Measurements from ENCODE around the gene UBL4B. TPM values are rescaled to one million over a fixed set of nuclear protein-coding genes. Genes with fewer than 3 reads are reported as not detected.

The UBL4B gene
- total and polyA plus RNA-seq, 4 experiments from 2014 or later: not detected

GRCh38 chr1:110130113-110130591, 17.9 kb downstream of the UBL4B start:
- Mint-ChIP-seq H3K4me3 (no peak overlapping the region), H3K9me3 (peaks cover 0 to 14% (median 3%) of the 10 kb centered on the region in 8 donors), H3K27ac (no peak overlapping the region), H3K27me3 (peaks cover 32 to 34% of the 10 kb centered on the region in 2 donors), H3K4me1 (peaks cover 0 to 4% (median under 1%) of the 10 kb centered on the region in 4 donors), H3K36me3 (no peaks in the 10 kb centered on the region)
- Histone ChIP-seq H3K27me3 (ENCODE audit: insufficient read depth, low read length) (peaks cover 11% of the 10 kb centered on the region), H3K9me3 (ENCODE audit: control insufficient read depth in 1 of 2, low read length in 2 of 2) (no peaks in the 10 kb centered on the region), H3K36me3 (ENCODE audit: insufficient read depth, low read length) (no peaks in the 10 kb centered on the region), H3K27ac (ENCODE audit: low read depth, low read length) (no peak overlapping the region), H3K4me1 (ENCODE audit: insufficient read depth, low read length) (no peaks in the 10 kb centered on the region), H3K4me3 (ENCODE audit: low read length in 2 of 2) (no peak overlapping the region)
- POLR2A ChIA-PET (ENCODE audit: partially characterized antibody): no interaction called here
- CTCF ChIA-PET (ENCODE audit: partially characterized antibody): no interaction called here
- no peak for DNase-seq
- intact Hi-C loops (cut with micrococcal nuclease): no loop called here

DNA sequence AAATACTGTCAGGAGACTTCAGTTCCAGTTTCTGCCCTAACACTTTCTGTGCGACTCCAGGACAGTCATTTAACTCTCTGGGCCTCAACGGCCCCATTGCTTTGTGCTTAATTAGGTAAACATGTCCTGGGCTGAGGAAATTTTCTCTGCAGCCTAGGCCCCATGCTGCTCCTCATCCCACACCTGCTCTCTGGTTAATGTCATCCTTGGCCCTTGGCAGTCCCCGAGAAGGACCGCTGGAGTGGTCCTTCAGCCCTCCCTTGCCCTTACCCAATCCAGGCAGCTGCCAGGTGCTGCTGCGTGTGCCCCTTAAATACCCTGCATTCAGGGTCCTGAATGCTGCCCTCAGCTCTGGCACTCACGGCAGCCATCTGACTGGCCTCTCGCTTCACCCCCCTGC, 18.7 kb downstream of the UBL4B start:
- H3K4me1 ChIP-seq (ENCODE audit: insufficient read depth, low read length): no peaks in the 10 kb centered on the region
- ChIA-PET CTCF (ENCODE audit: partially characterized antibody) (interaction anchor here (0.9 kb wide), 1 partner anchor 14 kb away, joined by 3 read pairs; no protein-coding TSS in a partner anchor), POLR2A (ENCODE audit: partially characterized antibody) (no interaction called here)
- Mint-ChIP-seq H3K27ac (no peak overlapping the region), H3K9me3 (peaks cover 0 to 7% (median 2%) of the 10 kb centered on the region in 8 donors), H3K27me3 (peaks cover 31 to 42% of the 10 kb centered on the region in 2 donors), H3K36me3 (no peaks in the 10 kb centered on the region), H3K4me3 (no peak overlapping the region), H3K4me1 (peaks cover 0 to 4% (median under 1%) of the 10 kb centered on the region in 4 donors)
- no peak for DNase-seq
- no peaks in the 10 kb centered on the region for H3K9me3 ChIP-seq (ENCODE audit: control insufficient read depth in 1 of 2, low read length in 2 of 2)
- H3K27ac ChIP-seq (ENCODE audit: low read depth, low read length): no peak overlapping the region
- intact Hi-C loops (cut with micrococcal nuclease): no loop called here
- H3K27me3 ChIP-seq (ENCODE audit: insufficient read depth, low read length): peaks cover 11% of the 10 kb centered on the region
- no peak overlapping the region for H3K4me3 ChIP-seq (ENCODE audit: low read length in 2 of 2)
- no peaks in the 10 kb centered on the region for H3K36me3 ChIP-seq (ENCODE audit: insufficient read depth, low read length)

- Histone ChIP-seq H3K9me3 (ENCODE audit: control insufficient read depth in 1 of 2, low read length in 2 of 2) (no peaks in the 10 kb centered on the region), H3K4me3 (ENCODE audit: low read length in 2 of 2) (no peak overlapping the region), H3K27ac (ENCODE audit: low read depth, low read length) (no peak overlapping the region), H3K36me3 (ENCODE audit: insufficient read depth, low read length) (no peaks in the 10 kb centered on the region), H3K4me1 (ENCODE audit: insufficient read depth, low read length) (peaks cover 5% of the 10 kb centered on the region), H3K27me3 (ENCODE audit: insufficient read depth, low read length) (peaks cover 11% of the 10 kb centered on the region)
- CTCF ChIA-PET (ENCODE audit: partially characterized antibody): interaction anchor here (1.2 kb wide), 1 partner anchor 27 kb away, joined by 3 read pairs; no protein-coding TSS in a partner anchor
- Mint-ChIP-seq H3K4me1 (peaks cover 7 to 15% (median 11%) of the 10 kb centered on the region in 4 donors), H3K27me3 (peaks cover 41 to 46% of the 10 kb centered on the region in 2 donors), H3K4me3 (no peak overlapping the region), H3K36me3 (no peaks in the 10 kb centered on the region), H3K9me3 (no peaks in the 10 kb centered on the region), H3K27ac (no peak overlapping the region)
- POLR2A ChIA-PET (ENCODE audit: partially characterized antibody): no interaction called here
- DNase-seq: no peak
- intact Hi-C loops (cut with micrococcal nuclease): no loop called here
Measured at GRCh38 chr1:110132682-110133081, 20.4 kb downstream of the UBL4B start.

DNA sequence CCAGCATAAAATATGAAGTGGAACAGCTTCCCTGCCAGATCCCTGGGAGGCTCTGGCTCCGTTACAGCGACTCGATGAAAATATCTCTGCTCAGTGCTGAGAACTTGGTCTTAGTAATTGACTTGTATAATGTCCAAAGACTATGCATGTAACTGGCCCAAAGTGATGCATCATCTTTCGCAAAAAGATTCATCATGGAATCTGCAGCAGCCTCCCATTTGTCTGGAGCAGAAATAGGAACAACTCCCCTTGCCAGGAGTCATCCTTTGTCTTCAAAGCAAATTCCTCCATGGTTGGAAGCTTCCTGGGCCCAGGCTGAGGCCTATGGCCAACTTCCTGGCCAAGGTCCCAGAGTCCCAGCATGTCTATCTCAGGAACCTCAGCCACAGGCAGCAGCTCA, 21.2 kb downstream of the UBL4B start:
- ChIA-PET CTCF (ENCODE audit: partially characterized antibody) (interaction anchor here (1.8 kb wide), 1 partner anchor 9 kb away, joined by 6 read pairs; no protein-coding TSS in a partner anchor), POLR2A (ENCODE audit: partially characterized antibody) (no interaction called here)
- no peak for DNase-seq
- no peaks in the 10 kb centered on the region for H3K36me3 ChIP-seq (ENCODE audit: insufficient read depth, low read length)
- H3K9me3 ChIP-seq (ENCODE audit: control insufficient read depth in 1 of 2, low read length in 2 of 2): no peaks in the 10 kb centered on the region
- Mint-ChIP-seq H3K27me3 (peaks cover 40 to 49% of the 10 kb centered on the region in 2 donors), H3K9me3 (no peaks in the 10 kb centered on the region), H3K27ac (no peak overlapping the region), H3K4me3 (no peak overlapping the region), H3K4me1 (peaks cover 8 to 16% (median 12%) of the 10 kb centered on the region in 4 donors), H3K36me3 (no peaks in the 10 kb centered on the region)
- peaks cover 5% of the 10 kb centered on the region for H3K4me1 ChIP-seq (ENCODE audit: insufficient read depth, low read length)
- intact Hi-C loops (cut with micrococcal nuclease): no loop called here
- no peak overlapping the region for H3K4me3 ChIP-seq (ENCODE audit: low read length in 2 of 2)
- no peak overlapping the region for H3K27ac ChIP-seq (ENCODE audit: low read depth, low read length)
- H3K27me3 ChIP-seq (ENCODE audit: insufficient read depth, low read length): peaks cover 11% of the 10 kb centered on the region

DNA sequence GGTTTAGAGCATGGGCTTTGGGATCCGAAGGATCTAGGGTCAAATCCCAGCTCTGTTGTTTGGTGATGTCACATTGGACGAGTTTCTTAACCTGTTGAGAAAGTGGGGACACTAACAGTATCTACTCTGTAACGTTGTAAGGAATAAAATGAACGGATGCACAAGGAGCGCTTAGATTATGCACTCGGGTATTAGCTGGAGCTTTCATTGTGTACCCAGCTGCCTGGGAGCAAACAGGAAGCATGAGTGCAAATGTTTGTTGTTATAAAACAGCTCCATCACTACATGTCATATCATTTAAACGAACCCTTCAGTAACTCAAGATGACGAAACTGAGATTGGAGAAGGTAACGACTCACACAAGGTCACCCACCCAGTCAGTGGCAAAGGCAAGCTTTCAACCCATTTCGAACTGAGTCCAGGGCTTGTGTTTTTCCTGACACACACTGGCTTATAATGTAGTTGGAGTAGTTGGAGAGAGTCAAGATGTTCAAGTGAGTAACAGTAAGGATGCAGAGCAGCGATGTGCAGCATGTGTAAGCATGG, 21.9 kb downstream of the UBL4B start:
- H3K4me3 ChIP-seq (ENCODE audit: low read length in 2 of 2): no peak overlapping the region
- no peak overlapping the region for H3K4me3 Mint-ChIP-seq
- no peaks in the 10 kb centered on the region for H3K9me3 Mint-ChIP-seq
- H3K27me3 Mint-ChIP-seq: peaks cover 42 to 49% of the 10 kb centered on the region in 2 donors
- H3K4me1 ChIP-seq (ENCODE audit: insufficient read depth, low read length): peaks cover 5% of the 10 kb centered on the region
- no peaks in the 10 kb centered on the region for H3K36me3 Mint-ChIP-seq
- no peaks in the 10 kb centered on the region for H3K9me3 ChIP-seq (ENCODE audit: control insufficient read depth in 1 of 2, low read length in 2 of 2)
- H3K4me1 Mint-ChIP-seq: peaks cover 8 to 16% (median 12%) of the 10 kb centered on the region in 4 donors
- no peak for DNase-seq
- ChIA-PET POLR2A (ENCODE audit: partially characterized antibody) (no interaction called here), CTCF (ENCODE audit: partially characterized antibody) (interaction anchor here (1.0 to 1.8 kb wide), 3 partner anchors 8 to 16 kb away, joined by 3 to 6 read pairs (median 3); no protein-coding TSS in a partner anchor)
- H3K36me3 ChIP-seq (ENCODE audit: insufficient read depth, low read length): no peaks in the 10 kb centered on the region
- no peak overlapping the region for H3K27ac ChIP-seq (ENCODE audit: low read depth, low read length)
- H3K27ac Mint-ChIP-seq: no peak overlapping the region
- intact Hi-C loops (cut with micrococcal nuclease): no loop called here
- peaks cover 11% of the 10 kb centered on the region for H3K27me3 ChIP-seq (ENCODE audit: insufficient read depth, low read length)

DNA sequence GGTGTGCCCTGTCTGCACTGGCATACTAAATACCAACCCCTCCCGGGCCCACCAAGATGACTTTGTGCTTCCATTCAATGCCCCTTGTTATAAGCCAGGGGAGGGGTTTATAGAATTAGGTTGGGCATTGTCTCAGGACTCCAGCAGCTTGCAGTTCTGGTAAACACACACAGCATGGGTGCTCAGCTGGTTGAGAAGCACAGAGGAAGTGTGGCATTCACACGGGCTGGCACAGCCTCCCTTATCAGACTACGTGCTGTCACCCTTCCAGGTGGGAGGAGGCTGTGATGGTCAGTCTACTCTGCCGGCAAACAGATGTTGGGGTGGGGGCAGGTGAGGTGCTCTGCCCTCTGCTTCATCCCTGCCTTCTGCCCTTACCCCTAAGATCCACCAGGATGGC, 23.0 kb downstream of the UBL4B start:
- no peak for DNase-seq
- Histone ChIP-seq H3K4me1 (ENCODE audit: insufficient read depth, low read length) (peaks cover 5% of the 10 kb centered on the region), H3K9me3 (ENCODE audit: control insufficient read depth in 1 of 2, low read length in 2 of 2) (no peaks in the 10 kb centered on the region), H3K36me3 (ENCODE audit: insufficient read depth, low read length) (no peaks in the 10 kb centered on the region), H3K27me3 (ENCODE audit: insufficient read depth, low read length) (peaks cover 4% of the 10 kb centered on the region), H3K4me3 (ENCODE audit: low read length in 2 of 2) (no peak overlapping the region), H3K27ac (ENCODE audit: low read depth, low read length) (no peak overlapping the region)
- ChIA-PET CTCF (ENCODE audit: partially characterized antibody) (interaction anchor here (1.8 kb wide), 1 partner anchor 11 kb away, joined by 6 read pairs; no protein-coding TSS in a partner anchor), POLR2A (ENCODE audit: partially characterized antibody) (no interaction called here)
- Mint-ChIP-seq H3K36me3 (no peaks in the 10 kb centered on the region), H3K4me1 (peaks cover 8 to 16% (median 12%) of the 10 kb centered on the region in 4 donors), H3K27me3 (peaks cover 48 to 49% of the 10 kb centered on the region in 2 donors), H3K4me3 (no peak overlapping the region), H3K9me3 (no peaks in the 10 kb centered on the region), H3K27ac (no peak overlapping the region)
- intact Hi-C loops (cut with micrococcal nuclease): no loop called here

DNA sequence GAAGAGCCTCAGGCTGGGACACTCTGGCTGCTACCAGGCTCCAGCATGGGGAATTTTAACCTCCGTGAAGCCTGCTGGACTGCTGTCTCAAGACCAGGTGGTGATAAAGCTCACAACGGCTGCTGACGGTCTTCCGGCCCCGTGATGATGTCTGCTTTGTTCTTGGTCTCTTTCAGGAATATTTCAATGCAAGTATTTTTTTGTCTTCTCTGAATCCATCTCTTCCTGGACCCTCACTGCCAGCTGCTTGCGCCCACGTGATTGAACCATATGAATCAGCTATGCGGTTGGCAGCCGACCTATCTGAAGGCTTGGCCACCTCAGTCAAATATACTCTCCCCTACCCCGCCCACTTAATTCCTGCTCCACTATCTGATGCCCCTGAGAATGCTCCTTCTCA, 23.4 kb downstream of the UBL4B start:
- no peaks in the 10 kb centered on the region for H3K36me3 ChIP-seq (ENCODE audit: insufficient read depth, low read length)
- intact Hi-C loops (cut with micrococcal nuclease): no loop called here
- no peak overlapping the region for H3K4me3 ChIP-seq (ENCODE audit: low read length in 2 of 2)
- ChIA-PET CTCF (ENCODE audit: partially characterized antibody) (no interaction called here), POLR2A (ENCODE audit: partially characterized antibody) (no interaction called here)
- H3K27ac ChIP-seq (ENCODE audit: low read depth, low read length): no peak overlapping the region
- peaks cover 8 to 16% (median 12%) of the 10 kb centered on the region in 4 donors for H3K4me1 Mint-ChIP-seq
- DNase-seq: no peak
- H3K9me3 Mint-ChIP-seq: no peaks in the 10 kb centered on the region
- H3K27me3 ChIP-seq (ENCODE audit: insufficient read depth, low read length): peaks cover 4% of the 10 kb centered on the region
- no peak overlapping the region for H3K4me3 Mint-ChIP-seq
- H3K9me3 ChIP-seq (ENCODE audit: control insufficient read depth in 1 of 2, low read length in 2 of 2): no peaks in the 10 kb centered on the region
- H3K4me1 ChIP-seq (ENCODE audit: insufficient read depth, low read length): peaks cover 5% of the 10 kb centered on the region
- no peak overlapping the region for H3K27ac Mint-ChIP-seq
- no peaks in the 10 kb centered on the region for H3K36me3 Mint-ChIP-seq
- peaks cover 46 to 49% of the 10 kb centered on the region in 2 donors for H3K27me3 Mint-ChIP-seq

All from CD4-positive, alpha-beta memory T cell (primary cell).